T-helper 2 cell treated with Interferon-gamma antibody and Interleukin-4, amounts not matched to agents 5 μg/mL and 100 μg/mL, for 36 hours (primary cell): ENCODE results near the gene RARG.
A peak's percentile ranks its signal among the peaks of the same experiment; 100 is the strongest.

ENCODE experiments used
- DNase-seq: peaks from one replicate; pipeline ENCODE4 v3.0.0; 2021; ENCODE audit warnings: low spot score
- H3K27ac Mint-ChIP-seq: one replicate; pipeline ENCODE4 v1.8.0; 2021; ENCODE audit warnings: mild to moderate bottlenecking, mixed read lengths
- H3K27me3 Mint-ChIP-seq: one replicate; pipeline ENCODE4 v1.8.0; 2021; ENCODE audit warnings: low read depth, mixed read lengths
- H3K36me3 Mint-ChIP-seq: one replicate; pipeline ENCODE4 v1.8.0; 2021; ENCODE audit warnings: low read depth, mixed read lengths
- H3K4me1 Mint-ChIP-seq: one replicate; pipeline ENCODE4 v1.8.0; 2021; ENCODE audit warnings: low read depth, mixed read lengths
- H3K4me3 Mint-ChIP-seq: one replicate; pipeline ENCODE4 v1.8.0; 2022; ENCODE audit warnings: mild to moderate bottlenecking, moderate library complexity, mixed read lengths
- H3K9me3 Mint-ChIP-seq: one replicate; pipeline ENCODE4 v1.8.0; 2021; ENCODE audit warnings: mixed read lengths

The RARG gene

GRCh38 chr12:53234271-53234914 is 2.4 kb upstream of the RARG start:
- H3K36me3 Mint-ChIP-seq: no peaks in the 10 kb centered on the region
- no peak for DNase-seq
- peaks cover 38% of the 10 kb centered on the region for H3K4me1 Mint-ChIP-seq
- H3K9me3 Mint-ChIP-seq: no peaks in the 10 kb centered on the region
- H3K27me3 Mint-ChIP-seq: no peaks in the 10 kb centered on the region
- no peak overlapping the region for H3K4me3 Mint-ChIP-seq
- H3K27ac Mint-ChIP-seq: no peak overlapping the region

GRCh38 chr12:53233671-53234121 is 1.7 kb upstream of the RARG start:
- no peaks in the 10 kb centered on the region for H3K27me3 Mint-ChIP-seq
- H3K4me3 Mint-ChIP-seq: no peak overlapping the region
- no peaks in the 10 kb centered on the region for H3K9me3 Mint-ChIP-seq
- H3K4me1 Mint-ChIP-seq: peaks cover 41% of the 10 kb centered on the region
- H3K36me3 Mint-ChIP-seq: no peaks in the 10 kb centered on the region
- DNase-seq: no peak
- no peak overlapping the region for H3K27ac Mint-ChIP-seq

- no peak for DNase-seq
- Mint-ChIP-seq H3K4me3 (peak overlapping the region; percentile 90), H3K27me3 (no peaks in the 10 kb centered on the region), H3K4me1 (peaks cover 44% of the 10 kb centered on the region), H3K36me3 (no peaks in the 10 kb centered on the region), H3K27ac (peak overlapping the region; percentile 80), H3K9me3 (no peaks in the 10 kb centered on the region)
These were observed 845 bp upstream of the RARG start for GRCh38 chr12:53232646-53233461.

- no peaks in the 10 kb centered on the region for H3K27me3 Mint-ChIP-seq
- H3K4me3 Mint-ChIP-seq: peak overlapping the region; percentile 55
- H3K9me3 Mint-ChIP-seq: no peaks in the 10 kb centered on the region
- no peak overlapping the region for H3K27ac Mint-ChIP-seq
- peaks cover 3% of the 10 kb centered on the region for H3K36me3 Mint-ChIP-seq
- DNase-seq: no peak
- peaks cover 38% of the 10 kb centered on the region for H3K4me1 Mint-ChIP-seq
These were observed 413 bp downstream of the RARG start for GRCh38 chr12:53231671-53231920.

GRCh38 chr12:53230108-53230845 is 1.7 kb downstream of the RARG start:
- Mint-ChIP-seq H3K4me3 (no peak overlapping the region), H3K4me1 (peaks cover 27% of the 10 kb centered on the region)

GRCh38 chr12:53229454-53229853 is 2.6 kb downstream of the RARG start:
- DNase-seq: no peak
- peaks cover 32% of the 10 kb centered on the region for H3K4me1 Mint-ChIP-seq
- H3K9me3 Mint-ChIP-seq: no peaks in the 10 kb centered on the region
- H3K27ac Mint-ChIP-seq: no peak overlapping the region
- H3K36me3 Mint-ChIP-seq: peaks cover 11% of the 10 kb centered on the region
- H3K4me3 Mint-ChIP-seq: no peak overlapping the region
- no peaks in the 10 kb centered on the region for H3K27me3 Mint-ChIP-seq

More at GRCh38 chr12:53230108-53230845, 1.7 kb downstream of the RARG start:
- Mint-ChIP-seq H3K27me3 (no peaks in the 10 kb centered on the region), H3K36me3 (peaks cover 7% of the 10 kb centered on the region), H3K9me3 (no peaks in the 10 kb centered on the region), H3K27ac (no peak overlapping the region)
- DNase-seq: no peak

GRCh38 chr12:53227836-53228235 is 4.2 kb downstream of the RARG start:
- DNase-seq: no peak
- Mint-ChIP-seq H3K27ac (no peak overlapping the region), H3K9me3 (no peaks in the 10 kb centered on the region), H3K36me3 (peaks cover 11% of the 10 kb centered on the region), H3K4me3 (no peak overlapping the region), H3K4me1 (peaks cover 37% of the 10 kb centered on the region), H3K27me3 (no peaks in the 10 kb centered on the region)

GRCh38 chr12:53227341-53227740 is 4.7 kb downstream of the RARG start:
- DNase-seq: no peak
- no peak overlapping the region for H3K4me3 Mint-ChIP-seq
- peaks cover 11% of the 10 kb centered on the region for H3K36me3 Mint-ChIP-seq
- H3K27me3 Mint-ChIP-seq: no peaks in the 10 kb centered on the region
- H3K9me3 Mint-ChIP-seq: no peaks in the 10 kb centered on the region
- H3K4me1 Mint-ChIP-seq: peaks cover 37% of the 10 kb centered on the region
- no peak overlapping the region for H3K27ac Mint-ChIP-seq

- Mint-ChIP-seq H3K27me3 (no peaks in the 10 kb centered on the region), H3K36me3 (peaks cover 11% of the 10 kb centered on the region), H3K4me1 (peaks cover 40% of the 10 kb centered on the region), H3K27ac (no peak overlapping the region), H3K9me3 (no peaks in the 10 kb centered on the region), H3K4me3 (no peak overlapping the region)
- no peak for DNase-seq
These were observed 5.2 kb downstream of the RARG start for GRCh38 chr12:53226815-53227214.

GRCh38 chr12:53225635-53226424 is 6.2 kb downstream of the RARG start:
- Mint-ChIP-seq H3K9me3 (no peaks in the 10 kb centered on the region), H3K36me3 (peaks cover 11% of the 10 kb centered on the region), H3K27ac (peak overlapping the region; percentile 22), H3K4me1 (peaks cover 41% of the 10 kb centered on the region), H3K27me3 (no peaks in the 10 kb centered on the region), H3K4me3 (no peak overlapping the region)
- no peak for DNase-seq

GRCh38 chr12:53224897-53225634 is 6.9 kb downstream of the RARG start:
- H3K4me1 Mint-ChIP-seq: peaks cover 41% of the 10 kb centered on the region
- no peak for DNase-seq
- H3K4me3 Mint-ChIP-seq: peak overlapping the region; percentile 22
- peaks cover 11% of the 10 kb centered on the region for H3K36me3 Mint-ChIP-seq
- peak overlapping the region; percentile 39 for H3K27ac Mint-ChIP-seq
- no peaks in the 10 kb centered on the region for H3K9me3 Mint-ChIP-seq
- H3K27me3 Mint-ChIP-seq: no peaks in the 10 kb centered on the region

GRCh38 chr12:53224061-53224896 is 7.7 kb downstream of the RARG start:
- DNase-seq: no peak
- H3K27ac Mint-ChIP-seq: peak overlapping the region; percentile 61
- H3K9me3 Mint-ChIP-seq: no peaks in the 10 kb centered on the region
- peaks cover 15% of the 10 kb centered on the region for H3K36me3 Mint-ChIP-seq
- peak overlapping the region; percentile 51 for H3K4me3 Mint-ChIP-seq
- H3K27me3 Mint-ChIP-seq: no peaks in the 10 kb centered on the region
- H3K4me1 Mint-ChIP-seq: peaks cover 43% of the 10 kb centered on the region
